Retinal pigment epithelial cell (primary cell): ENCODE results near the gene BSPH1.

Experiments used
- DNase-seq: peaks from one replicate; pipeline ENCODE4 v3.0.0-alpha.2; 2010; ENCODE audit warnings: low read depth
- H3K4me3 ChIP-seq: 2 replicates; pipeline ENCODE4 v1.5.1; 2011; ENCODE audit warnings: mild to moderate bottlenecking, low read length, control low read depth, moderate library complexity
- TF ChIP-seq, protein P1 (sequence below): conservative IDR thresholded peaks from 2 replicates; pipeline ENCODE4 v1.5.1; 2011; ENCODE audit warnings: low read depth, low read length, control low read depth, inconsistent platforms

BSPH1 gene

DNA sequence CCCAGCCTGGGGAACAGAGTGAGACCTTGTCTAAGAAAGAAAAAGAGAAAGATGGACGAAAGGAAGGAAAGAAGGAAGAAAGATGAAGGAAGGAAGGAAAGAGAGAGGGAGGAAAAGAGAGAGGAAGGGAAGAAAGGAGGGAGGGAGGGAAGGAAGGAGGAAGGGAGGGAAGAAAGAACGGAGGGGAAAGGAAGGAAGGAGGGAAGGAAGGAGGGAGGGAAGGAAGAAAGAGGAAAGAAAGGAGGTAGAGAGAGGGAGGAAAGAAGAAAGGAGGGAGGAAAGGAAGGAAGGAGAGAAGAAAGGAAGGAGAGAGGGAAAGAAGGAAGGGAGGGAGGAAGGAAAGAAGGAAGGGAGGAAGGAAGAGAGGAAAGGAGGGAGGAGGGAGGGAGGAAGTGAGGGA is 31.0 kb upstream of the BSPH1 start:
- no peak overlapping the region for H3K4me3 ChIP-seq
- TF ChIP-seq, protein P1, sequence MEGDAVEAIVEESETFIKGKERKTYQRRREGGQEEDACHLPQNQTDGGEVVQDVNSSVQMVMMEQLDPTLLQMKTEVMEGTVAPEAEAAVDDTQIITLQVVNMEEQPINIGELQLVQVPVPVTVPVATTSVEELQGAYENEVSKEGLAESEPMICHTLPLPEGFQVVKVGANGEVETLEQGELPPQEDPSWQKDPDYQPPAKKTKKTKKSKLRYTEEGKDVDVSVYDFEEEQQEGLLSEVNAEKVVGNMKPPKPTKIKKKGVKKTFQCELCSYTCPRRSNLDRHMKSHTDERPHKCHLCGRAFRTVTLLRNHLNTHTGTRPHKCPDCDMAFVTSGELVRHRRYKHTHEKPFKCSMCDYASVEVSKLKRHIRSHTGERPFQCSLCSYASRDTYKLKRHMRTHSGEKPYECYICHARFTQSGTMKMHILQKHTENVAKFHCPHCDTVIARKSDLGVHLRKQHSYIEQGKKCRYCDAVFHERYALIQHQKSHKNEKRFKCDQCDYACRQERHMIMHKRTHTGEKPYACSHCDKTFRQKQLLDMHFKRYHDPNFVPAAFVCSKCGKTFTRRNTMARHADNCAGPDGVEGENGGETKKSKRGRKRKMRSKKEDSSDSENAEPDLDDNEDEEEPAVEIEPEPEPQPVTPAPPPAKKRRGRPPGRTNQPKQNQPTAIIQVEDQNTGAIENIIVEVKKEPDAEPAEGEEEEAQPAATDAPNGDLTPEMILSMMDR: no peak
- no peak for DNase-seq

DNA sequence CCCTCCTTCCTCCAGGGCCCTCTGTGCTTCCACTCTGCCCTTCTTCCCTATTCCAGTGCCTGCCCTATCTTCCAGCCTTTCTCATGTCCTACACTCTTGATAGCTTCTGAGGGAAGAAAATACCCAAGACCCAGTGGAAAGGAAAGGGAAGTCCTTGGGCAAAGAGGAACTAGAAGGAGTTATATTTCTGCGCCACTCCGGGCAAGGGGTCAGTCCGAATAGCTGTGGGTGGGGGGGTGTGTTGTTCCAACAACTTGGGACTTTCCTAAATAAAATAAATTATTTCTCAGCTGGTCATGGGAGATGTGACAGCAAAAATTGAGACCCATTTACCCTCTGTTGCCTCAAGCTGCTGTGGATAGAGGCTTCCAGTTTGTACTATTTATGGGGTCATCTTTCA is 28.7 kb upstream of the BSPH1 start:
- TF ChIP-seq, protein P1: no peak

DNA sequence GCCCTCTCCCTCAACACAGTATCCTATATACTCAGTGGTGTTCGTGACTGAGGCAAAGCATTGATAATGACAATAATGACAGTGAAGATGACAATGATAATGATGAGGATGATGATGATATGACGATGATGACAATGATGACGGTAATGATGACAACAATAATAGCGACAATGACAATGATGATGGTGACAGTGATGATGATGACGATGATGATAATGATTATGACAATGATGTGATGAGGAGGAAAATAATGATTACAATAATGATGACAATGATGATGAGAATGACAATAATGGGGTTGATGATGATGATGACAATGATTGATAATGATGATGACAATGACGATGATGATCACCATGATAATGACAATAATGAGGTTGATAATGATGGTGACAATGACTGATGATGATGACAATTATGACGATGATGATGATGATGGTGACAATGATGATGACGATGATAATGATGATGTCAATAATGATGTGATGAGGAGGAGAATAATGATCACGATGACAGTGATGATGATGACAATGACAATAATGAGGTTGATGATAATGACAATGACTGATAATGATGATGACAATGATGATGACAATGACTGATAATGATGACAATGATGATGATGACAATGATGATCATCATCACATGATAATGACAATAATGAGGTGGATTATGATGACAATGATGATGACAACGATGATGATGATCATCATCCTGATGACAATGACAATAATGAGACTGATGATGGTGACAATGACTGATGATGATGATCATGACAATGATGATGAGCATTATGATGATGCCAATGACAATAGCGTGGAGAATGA is 19.2 kb upstream of the BSPH1 start:
- H3K4me3 ChIP-seq: no peak overlapping the region
- no peak for DNase-seq

More for the DNA sequence above, 28.7 kb upstream of the BSPH1 start:
- H3K4me3 ChIP-seq: no peak overlapping the region
- DNase-seq: no peak

DNA sequence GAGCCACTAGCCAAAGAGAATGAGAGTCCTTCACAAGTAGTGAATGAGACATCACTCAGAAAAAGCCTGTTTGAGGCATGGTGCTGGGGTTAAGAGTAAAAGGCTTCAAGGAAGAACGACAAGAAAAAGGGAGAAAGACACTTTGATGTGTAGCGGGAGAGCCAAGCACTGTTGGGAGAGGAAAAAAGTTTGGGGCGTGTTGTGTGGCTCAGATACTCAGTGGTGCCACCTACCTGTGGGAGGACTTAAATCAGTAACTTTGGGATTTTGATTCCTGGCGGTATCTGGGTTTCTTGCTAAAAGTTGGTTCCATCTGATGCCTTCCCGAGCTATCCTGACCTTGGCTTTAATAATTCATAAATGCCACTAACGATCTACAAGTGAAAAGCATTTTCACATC is 14.8 kb upstream of the BSPH1 start:
- TF ChIP-seq, protein P1: no peak
- H3K4me3 ChIP-seq: no peak overlapping the region
- DNase-seq: no peak

More for the DNA sequence above, 19.2 kb upstream of the BSPH1 start:
- TF ChIP-seq, protein P1: no peak

DNA sequence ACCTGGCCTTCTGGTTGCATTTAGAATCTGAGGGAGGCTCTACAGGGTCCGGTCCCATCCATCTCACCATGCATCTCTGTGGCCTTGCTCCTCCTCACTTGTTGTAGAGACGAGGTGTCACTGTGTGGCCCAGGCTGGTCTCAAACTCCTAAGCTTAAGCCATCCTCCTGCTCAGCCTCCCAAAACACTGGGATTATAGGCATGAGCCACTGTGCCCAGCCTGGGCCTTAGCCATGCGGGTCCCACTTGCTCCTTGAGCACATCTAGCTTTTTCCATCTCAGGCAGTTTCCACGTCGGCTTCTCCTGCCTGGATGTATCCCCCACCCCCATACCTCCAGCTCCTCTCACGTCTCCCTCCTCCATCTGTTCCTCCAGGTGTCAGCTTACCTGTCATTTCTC is 12.3 kb upstream of the BSPH1 start:
- H3K4me3 ChIP-seq: no peak overlapping the region
- TF ChIP-seq, protein P1: no peak
- DNase-seq: no peak

DNA sequence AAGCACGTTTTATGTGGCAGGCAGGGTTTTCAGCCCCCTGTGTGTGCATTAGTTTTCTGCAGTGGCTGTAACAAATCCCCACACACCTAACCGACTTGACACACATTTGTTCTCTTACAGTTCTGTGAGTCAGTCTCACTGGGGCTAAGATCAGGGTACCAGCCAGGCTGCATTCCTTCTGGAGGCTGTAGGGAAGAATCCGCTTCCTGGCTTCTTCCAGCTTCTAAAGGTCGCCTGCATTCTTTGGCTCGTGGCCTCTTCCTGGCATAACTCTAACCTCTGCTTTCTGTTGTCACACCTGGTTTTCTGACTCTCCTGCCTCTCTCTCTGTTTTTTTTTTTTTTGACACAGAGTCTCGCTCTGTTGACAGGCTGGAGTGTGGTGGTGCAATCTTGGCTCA is 8.9 kb upstream of the BSPH1 start:
- no peak for DNase-seq
- no peak overlapping the region for H3K4me3 ChIP-seq
- TF ChIP-seq, protein P1: no peak

DNA sequence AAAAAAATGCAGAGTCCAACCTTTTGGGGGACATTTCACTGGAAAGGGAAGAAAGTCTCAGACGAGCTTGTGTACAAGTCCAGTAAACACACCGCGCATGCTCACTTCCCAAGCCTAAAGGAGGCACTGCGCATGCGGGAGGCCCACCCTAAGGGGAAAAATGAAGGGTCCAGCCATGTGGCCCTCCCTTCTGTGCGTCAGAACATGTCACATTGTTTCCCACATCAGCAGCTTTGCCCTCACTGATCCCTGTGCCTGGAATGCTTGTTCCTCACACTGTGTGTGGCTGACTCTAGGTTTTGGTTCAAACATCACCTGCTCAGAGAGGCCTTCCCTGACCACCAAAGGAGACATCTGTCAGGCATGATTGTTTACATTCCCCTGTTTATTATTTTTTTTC is 6.8 kb upstream of the BSPH1 start:
- TF ChIP-seq, protein P1: no peak
- DNase-seq: no peak
- no peak overlapping the region for H3K4me3 ChIP-seq
